Measurements from ENCODE around the gene ZNF592.
"Not testable (repeated sequence)": the region's sequence is repeated elsewhere in the genome, so short reads cannot be mapped to it uniquely, and the experiment has no call there.

Gene ZNF592

DNA sequence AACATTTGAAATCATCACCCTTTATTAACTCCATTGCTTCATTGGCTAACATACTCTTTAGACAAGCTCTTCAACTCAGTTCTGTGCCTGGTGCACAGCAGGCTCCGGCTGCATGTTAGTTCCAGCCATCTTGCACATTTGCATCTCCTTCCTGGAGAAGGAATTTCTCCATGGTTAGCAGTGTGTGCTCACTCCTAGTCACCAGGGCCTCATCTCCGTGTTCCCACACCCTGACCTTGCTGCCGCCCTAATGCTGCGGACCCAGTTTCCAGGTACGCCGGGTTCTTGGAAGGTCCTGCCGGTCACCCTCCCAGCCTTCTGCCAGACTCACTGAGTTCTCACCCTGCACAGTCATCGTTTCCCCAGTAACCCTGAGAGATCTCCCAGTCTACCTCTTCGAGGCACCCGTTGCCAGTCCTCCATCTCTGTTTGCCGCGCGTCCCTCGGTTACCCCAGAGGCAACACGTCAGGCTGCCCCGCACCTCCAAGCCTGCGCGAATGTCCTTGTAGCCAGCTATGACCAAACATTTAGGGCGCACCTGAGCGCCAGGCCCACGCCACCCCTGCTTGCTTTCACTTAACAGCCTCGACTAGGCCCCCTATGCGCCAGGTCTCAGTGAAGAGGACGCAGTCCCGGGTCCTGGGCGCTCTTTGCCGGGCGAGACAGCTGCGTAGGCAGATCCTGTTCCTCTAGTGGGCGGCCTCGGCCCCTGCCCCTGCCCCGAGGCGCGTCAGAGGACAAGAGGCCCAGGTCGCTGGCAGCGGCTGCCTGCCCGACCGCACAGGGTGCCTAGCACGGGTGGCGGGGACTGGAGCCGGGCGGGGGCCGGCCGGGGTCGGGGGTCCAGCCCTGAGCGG is 747 bp upstream of the ZNF592 start:
- DNase-seq, result peak; percentile 77

GRCh38 chr15:84749111-84749991 is 959 bp downstream of the ZNF592 start:
- DNase-seq, result peak; percentile 65

- DNase-seq, result no peak
Observed at GRCh38 chr15:84750583-84751092, 2.2 kb downstream of the ZNF592 start.

GRCh38 chr15:84751721-84752120 is 3.3 kb downstream of the ZNF592 start:
- not testable (repeated sequence) for DNase-seq

- DNase-seq, result no peak
Observed at GRCh38 chr15:84752195-84752594, 3.8 kb downstream of the ZNF592 start.

GRCh38 chr15:84752700-84753099 is 4.3 kb downstream of the ZNF592 start:
- no peak for DNase-seq

GRCh38 chr15:84754889-84755288 is 6.5 kb downstream of the ZNF592 start:
- DNase-seq, result not testable (repeated sequence)

GRCh38 chr15:84755736-84756527 is 7.5 kb downstream of the ZNF592 start:
- no peak for DNase-seq

GRCh38 chr15:84759018-84759417 is 10.6 kb downstream of the ZNF592 start:
- DNase-seq, result no peak

DNA sequence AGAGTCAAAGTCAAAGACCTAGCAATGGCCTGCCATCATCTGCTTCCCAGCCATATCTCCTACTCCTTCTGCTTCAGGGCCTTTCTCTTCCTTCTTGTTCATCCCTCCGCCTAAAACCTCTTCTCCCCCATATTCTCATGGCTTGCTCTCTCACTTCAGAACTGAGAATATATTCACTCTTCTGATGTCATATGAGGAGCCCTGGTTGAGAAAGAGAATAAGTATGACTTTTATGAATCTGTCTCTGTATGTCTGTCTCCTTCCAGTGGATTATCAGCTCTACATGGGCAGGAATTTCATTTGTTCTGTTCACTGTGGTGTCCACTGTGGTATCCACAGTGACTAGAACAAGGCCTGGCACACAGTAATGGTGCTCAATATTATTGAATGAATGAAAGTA is 11.8 kb downstream of the ZNF592 start:
- no peak for DNase-seq

GRCh38 chr15:84761607-84762131 is 13.3 kb downstream of the ZNF592 start:
- DNase-seq, result no peak

GRCh38 chr15:84762840-84763572 is 14.6 kb downstream of the ZNF592 start:
- no peak for DNase-seq

GRCh38 chr15:84764585-84764984 is 16.2 kb downstream of the ZNF592 start:
- DNase-seq, result no peak

- DNase-seq, result no peak
Observed at GRCh38 chr15:84764989-84765388, 16.6 kb downstream of the ZNF592 start.

DNA sequence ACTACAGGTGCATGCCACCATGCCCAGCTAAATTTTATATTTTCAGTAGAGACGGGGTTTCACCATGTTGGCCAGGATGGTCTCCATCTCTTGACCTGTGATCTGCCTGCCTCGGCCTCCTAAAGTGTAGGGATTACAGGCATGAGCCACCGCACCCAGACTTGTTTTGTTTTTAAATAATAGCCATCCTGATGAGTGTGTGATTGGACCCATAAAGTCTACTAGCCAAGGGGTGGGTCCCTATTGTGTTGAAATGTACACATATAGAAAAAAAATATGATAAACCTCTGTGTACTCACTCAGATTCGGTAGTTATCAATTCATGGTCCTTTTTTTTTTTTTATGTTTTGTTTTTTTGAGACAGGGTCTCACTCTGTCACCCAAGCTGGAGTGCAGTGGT is 17.3 kb downstream of the ZNF592 start:
- DNase-seq, result no peak

DNA sequence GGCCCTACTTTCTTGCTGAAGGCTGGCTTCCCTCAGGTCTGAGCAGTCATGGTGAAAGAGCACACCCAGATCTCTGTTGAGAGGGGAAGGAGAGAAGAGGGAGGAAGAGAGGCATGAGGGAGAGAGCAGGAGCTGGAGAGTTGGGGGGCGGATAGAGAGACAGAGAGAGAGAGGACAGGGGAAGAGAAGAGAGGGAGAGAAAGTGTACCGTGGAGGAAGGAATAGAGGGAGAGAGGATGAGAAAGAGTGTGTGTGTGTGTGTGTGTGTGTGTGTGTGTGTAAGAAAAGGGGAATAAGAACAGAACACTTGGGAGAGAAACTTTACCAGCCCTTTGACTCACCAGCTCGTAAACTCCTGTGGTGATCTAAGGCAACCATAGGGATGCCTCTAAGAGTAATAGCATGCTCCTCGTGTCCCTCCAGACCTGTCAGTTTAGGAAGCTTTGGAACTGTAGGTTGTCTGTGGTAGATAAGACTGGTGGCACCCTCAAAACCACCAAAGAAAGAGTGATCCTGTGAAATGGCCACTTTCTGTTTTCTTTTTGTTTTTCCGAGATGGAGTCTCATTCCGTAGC is 18.2 kb downstream of the ZNF592 start:
- no peak for DNase-seq

- no peak for DNase-seq
Observed at GRCh38 chr15:84772031-84772430, 23.6 kb downstream of the ZNF592 start.

GRCh38 chr15:84772467-84772866 is 24.1 kb downstream of the ZNF592 start:
- DNase-seq, result no peak

GRCh38 chr15:84773716-84774115 is 25.3 kb downstream of the ZNF592 start:
- DNase-seq, result no peak

GRCh38 chr15:84775867-84776449 is 27.6 kb downstream of the ZNF592 start:
- no peak for DNase-seq

GRCh38 chr15:84778194-84778593 is 29.8 kb downstream of the ZNF592 start:
- DNase-seq, result no peak
